Esophagus muscularis mucosa (tissue), 4 donors: Measurements from ENCODE around the gene ZBTB47. TPM values are rescaled to one million over a fixed set of nuclear protein-coding genes. Genes with fewer than 3 reads are reported as not detected.

Source experiments
- DNase-seq: peaks from one replicate; pipeline ENCODE4 v3.0.0-alpha.2; 2017; ENCODE audit errors: extremely low spot score
- H3K27ac ChIP-seq, 4 donors: fragments of 200-600 bp; sonication (generic); replicated peaks in 1 of 4; 1 replicate in 3 of 4; 2 replicates in 1 of 4; pipeline ENCODE4 v1.5.1; 2016 to 2019; ENCODE audit warnings: mild to moderate bottlenecking in 1 of 4
- H3K27me3 ChIP-seq, 4 donors: fragments of 200-600 bp; sonication (generic); one replicate each; pipeline versions ENCODE4 v1.5.1 to v1.6.0; 2016 to 2019
- H3K36me3 ChIP-seq, 4 donors: fragments of 200-600 bp; sonication (generic); one replicate each; pipeline ENCODE4 v1.5.1; 2016 to 2019
- H3K4me1 ChIP-seq, 4 donors: fragments of 200-600 bp; sonication (generic); one replicate each; pipeline ENCODE4 v1.5.1; 2016 to 2019
- H3K4me3 ChIP-seq, 4 donors: fragments of 200-600 bp; sonication (generic); 1 replicate in 2 of 4; 2 replicates in 2 of 4; pipeline ENCODE4 v1.5.1; 2016 to 2019; ENCODE audit warnings: mild to moderate bottlenecking in 4 of 4, moderate library complexity in 1 of 4
- H3K9me3 ChIP-seq, 4 donors: fragments of 200-600 bp; sonication (generic); 1 replicate in 3 of 4; 2 replicates in 1 of 4; pipeline ENCODE4 v1.5.1; 2016 to 2019
- EP300 ChIP-seq: sonication (generic); formaldehyde crosslinking; IDR thresholded peaks from one replicate; pipeline ENCODE4 v1.6.1; 2017; ENCODE audit warnings: antibody characterized with exemption
- POLR2A ChIP-seq: fragments of 450-650 bp; IDR thresholded peaks from one replicate; pipeline ENCODE4 v1.6.1; 2017; ENCODE audit warnings: antibody characterized with exemption, moderate library complexity, mild to moderate bottlenecking, low read depth
- POLR2AphosphoS5 ChIP-seq, 2 donors: sonication (generic); formaldehyde crosslinking; IDR thresholded peaks; one replicate each; pipeline ENCODE4 v1.6.1; 2017; ENCODE audit warnings: antibody characterized with exemption in 2 of 2
- WGBS: methylation state at CpG from one replicate; pipeline ENCODE4 v1.1.5; 2018; 5-methylcytosine and 5-hydroxymethylcytosine counted together
- intact Hi-C: fragments of 100-400 bp; cut with DNase I; formaldehyde crosslinking; loops from one replicate; pipeline ENCODE4 v1.15.1; 2023
- total RNA-seq, 4 donors: library from RNA; depleted of rRNA; stranded (reverse); fragments of >200 nt; gene quantifications; one replicate each; pipeline versions ENCODE4 v1.1.0 to v1.2.1, GENCODE V29; 2016
- TF ChIP-seq, protein P1 (sequence below), 3 experiments: fragments of 200-600 bp in 2 of 3; fragments of 450-650 bp in 1 of 3; sonication (generic) in 2 of 3; IDR thresholded peaks; one replicate each; pipeline ENCODE4 v1.5.1; 2017 to 2019; ENCODE audit warnings: antibody characterized with exemption in 3 of 3, mild to moderate bottlenecking in 2 of 3, moderate library complexity in 1 of 3

Gene ZBTB47
- total RNA-seq, 4 donors from 2014 or later, result 75.4 to 137 (median 95.7) TPM

DNA sequence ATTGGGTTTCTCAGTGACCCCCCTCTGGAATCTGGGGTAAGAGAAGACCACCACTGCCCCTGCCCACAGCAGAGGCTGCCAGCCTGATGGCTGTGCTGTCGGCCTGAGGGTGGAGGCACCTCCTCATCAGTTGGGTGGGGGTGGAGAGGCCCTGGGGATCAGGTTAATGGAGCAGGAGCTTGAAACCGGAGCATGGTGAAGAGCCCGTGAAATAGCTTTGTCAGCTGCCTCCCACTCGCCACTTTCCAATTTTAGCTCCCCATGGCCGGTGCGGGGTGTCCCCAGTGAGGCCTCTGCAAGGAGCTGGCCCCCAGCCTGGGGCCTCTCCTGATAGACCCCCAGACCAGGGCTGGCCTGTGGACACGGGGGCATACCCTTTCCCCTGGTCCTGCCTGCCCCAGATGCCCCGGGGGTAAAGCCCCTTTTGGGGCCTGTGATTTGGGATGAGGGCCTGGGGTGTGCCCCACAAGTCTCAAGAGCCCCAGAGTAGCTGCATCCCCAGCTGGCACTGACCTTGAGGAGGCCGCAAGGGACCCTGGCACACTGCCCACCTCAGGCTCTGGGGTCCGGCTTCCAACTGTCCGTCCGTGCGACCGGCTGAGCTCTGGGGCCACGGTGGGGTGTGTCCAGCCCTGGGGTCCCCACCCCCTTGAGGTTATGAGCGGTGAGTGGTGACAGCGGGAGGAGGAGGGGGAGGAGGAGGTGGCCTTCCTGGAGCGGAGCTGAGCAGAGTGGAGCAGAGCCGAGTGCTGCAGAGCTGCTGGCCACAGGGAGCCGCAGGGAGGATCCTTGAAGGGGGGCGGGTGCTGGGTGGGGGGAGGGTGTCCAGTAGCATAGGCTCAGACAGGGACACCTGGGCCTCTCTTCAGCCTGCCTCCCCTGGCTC is 48.8 kb downstream of the ZBTB47 start, which contains the start of gene HHATL:
Gene HHATL, minus strand, starts transcription at position 733 of the 886 bp plus-strand sequence. CDS start 1,972 bp downstream, outside the sequence.
- TF ChIP-seq POLR2A (no peak), EP300 (no peak), POLR2AphosphoS5 (IDR thresholded peaks at IDR 0.05) (no peak)
- TF ChIP-seq, protein P1, sequence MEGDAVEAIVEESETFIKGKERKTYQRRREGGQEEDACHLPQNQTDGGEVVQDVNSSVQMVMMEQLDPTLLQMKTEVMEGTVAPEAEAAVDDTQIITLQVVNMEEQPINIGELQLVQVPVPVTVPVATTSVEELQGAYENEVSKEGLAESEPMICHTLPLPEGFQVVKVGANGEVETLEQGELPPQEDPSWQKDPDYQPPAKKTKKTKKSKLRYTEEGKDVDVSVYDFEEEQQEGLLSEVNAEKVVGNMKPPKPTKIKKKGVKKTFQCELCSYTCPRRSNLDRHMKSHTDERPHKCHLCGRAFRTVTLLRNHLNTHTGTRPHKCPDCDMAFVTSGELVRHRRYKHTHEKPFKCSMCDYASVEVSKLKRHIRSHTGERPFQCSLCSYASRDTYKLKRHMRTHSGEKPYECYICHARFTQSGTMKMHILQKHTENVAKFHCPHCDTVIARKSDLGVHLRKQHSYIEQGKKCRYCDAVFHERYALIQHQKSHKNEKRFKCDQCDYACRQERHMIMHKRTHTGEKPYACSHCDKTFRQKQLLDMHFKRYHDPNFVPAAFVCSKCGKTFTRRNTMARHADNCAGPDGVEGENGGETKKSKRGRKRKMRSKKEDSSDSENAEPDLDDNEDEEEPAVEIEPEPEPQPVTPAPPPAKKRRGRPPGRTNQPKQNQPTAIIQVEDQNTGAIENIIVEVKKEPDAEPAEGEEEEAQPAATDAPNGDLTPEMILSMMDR (IDR thresholded peaks at IDR 0.05), result no peak
- Histone ChIP-seq H3K27me3 (peaks cover 0 to 10% (median 0%) of the 10 kb centered on the region in 4 donors), H3K4me3 (no peak within 1 kb of the TSS), H3K9me3 (no peaks in the 10 kb centered on the region), H3K27ac (no peak within 1 kb of the TSS), H3K4me1 (peaks cover 0 to 10% (median 0%) of the 10 kb centered on the region in 4 donors), H3K36me3 (no peaks in the 10 kb centered on the region)
- WGBS, result 80% methylated on average over 7 of the region's 21 CpGs
- no peak for DNase-seq
- intact Hi-C loops, result no loop called here

GRCh38 chr3:42702982-42703694 is 49.6 kb downstream of the ZBTB47 start:
- no peaks in the 10 kb centered on the region for H3K9me3 ChIP-seq
- no peak overlapping the region for H3K27ac ChIP-seq
- intact Hi-C loops, result no loop called here
- 84% methylated on average over 3 of the region's 6 CpGs for WGBS
- no peaks in the 10 kb centered on the region for H3K36me3 ChIP-seq
- no peak for DNase-seq
- no peak overlapping the region for H3K4me3 ChIP-seq
- TF ChIP-seq POLR2A, result no peak
- no peak for TF ChIP-seq EP300
- no peak for TF ChIP-seq POLR2AphosphoS5 (IDR thresholded peaks at IDR 0.05)
- TF ChIP-seq, protein P1 (IDR thresholded peaks at IDR 0.05), result no peak
- peaks cover 0 to 10% (median 0%) of the 10 kb centered on the region in 4 donors for H3K4me1 ChIP-seq
- peaks cover 0 to 10% (median 0%) of the 10 kb centered on the region in 4 donors for H3K27me3 ChIP-seq

- TF ChIP-seq POLR2AphosphoS5 (IDR thresholded peaks at IDR 0.05) (no peak), POLR2A (no peak), EP300 (no peak)
- TF ChIP-seq, protein P1 (IDR thresholded peaks at IDR 0.05), result no peak
- no peaks in the 10 kb centered on the region for H3K9me3 ChIP-seq
- intact Hi-C loops, result no loop called here
- H3K27me3 ChIP-seq, result peaks cover 0 to 10% (median 0%) of the 10 kb centered on the region in 4 donors
- WGBS, result 82% methylated on average over 4 of the region's 5 CpGs
- no peak for DNase-seq
- peaks cover 0 to 10% (median 0%) of the 10 kb centered on the region in 4 donors for H3K4me1 ChIP-seq
- no peak overlapping the region for H3K27ac ChIP-seq
- no peaks in the 10 kb centered on the region for H3K36me3 ChIP-seq
- no peak overlapping the region for H3K4me3 ChIP-seq
These were observed 50.2 kb downstream of the ZBTB47 start for GRCh38 chr3:42703695-42704025.

DNA sequence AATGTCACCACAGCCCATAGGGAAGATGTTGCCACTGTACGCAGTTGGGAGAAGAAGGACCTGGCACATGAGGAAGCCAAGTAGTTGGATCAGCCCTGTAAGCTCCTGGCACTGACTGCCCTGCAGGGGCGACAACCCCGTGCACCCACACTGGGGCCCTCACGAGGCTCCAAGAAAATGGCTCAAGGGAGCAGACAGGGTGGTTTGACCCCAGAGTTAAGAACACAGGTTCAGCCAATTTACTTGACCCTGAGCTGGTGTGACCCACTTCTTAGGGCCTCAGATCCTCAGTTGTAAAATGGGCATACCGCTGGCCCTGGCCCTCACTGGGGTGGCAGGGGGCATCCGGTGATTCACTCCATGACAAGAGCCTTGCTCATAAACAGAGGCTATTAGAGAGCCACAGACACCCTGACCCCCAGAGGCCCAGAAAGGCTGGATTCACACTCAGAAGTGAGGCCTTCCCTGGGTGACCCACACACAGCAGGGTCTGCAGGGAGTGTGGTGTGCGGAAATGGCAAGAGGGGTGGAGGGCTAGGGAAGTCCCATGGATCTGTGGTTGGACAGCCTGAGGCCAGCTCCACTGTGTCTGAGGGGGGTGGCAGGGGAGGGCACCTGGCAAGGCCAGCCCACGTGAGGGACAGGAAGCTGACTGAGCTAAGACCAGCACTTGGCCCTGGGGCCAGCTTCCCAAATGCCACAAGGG is 50.8 kb downstream of the ZBTB47 start:
- no peak for DNase-seq
- 88% methylated on average over 7 of the region's 8 CpGs for WGBS
- H3K27me3 ChIP-seq, result peaks cover 0 to 10% (median 0%) of the 10 kb centered on the region in 4 donors
- intact Hi-C loops, result no loop called here
- no peaks in the 10 kb centered on the region for H3K36me3 ChIP-seq
- no peaks in the 10 kb centered on the region for H3K9me3 ChIP-seq
- peaks cover 0 to 10% (median 0%) of the 10 kb centered on the region in 4 donors for H3K4me1 ChIP-seq
- H3K4me3 ChIP-seq, result no peak overlapping the region
- no peak for TF ChIP-seq POLR2AphosphoS5 (IDR thresholded peaks at IDR 0.05)
- no peak overlapping the region for H3K27ac ChIP-seq
